Measurements from ENCODE around the gene RAB26. TPM values are rescaled to one million over a fixed set of nuclear protein-coding genes. Genes with fewer than 3 reads are reported as not detected.

Gene RAB26
- total RNA-seq, 1 donor from 2014 or later = 3.4 TPM

GRCh38 chr16:2178321-2179106 is 30.1 kb downstream of the RAB26 start:
- H3K4me1 Mint-ChIP-seq (ENCODE audit: unreplicated experiment) = no peaks in the 10 kb centered on the region
- no peak for DNase-seq (ENCODE audit: extremely low spot score, unreplicated experiment)
- TF ChIP-seq CTCF (IDR thresholded peaks at IDR 0.05) = no peak
- no peak overlapping the region for H3K27ac Mint-ChIP-seq (ENCODE audit: unreplicated experiment)
- H3K27me3 Mint-ChIP-seq (ENCODE audit: unreplicated experiment) = no peaks in the 10 kb centered on the region
- no peak overlapping the region for H3K4me3 Mint-ChIP-seq (ENCODE audit: unreplicated experiment)
- H3K36me3 Mint-ChIP-seq (ENCODE audit: unreplicated experiment) = peaks cover 17% of the 10 kb centered on the region
- no peaks in the 10 kb centered on the region for H3K9me3 Mint-ChIP-seq (ENCODE audit: unreplicated experiment)

- H3K36me3 Mint-ChIP-seq (ENCODE audit: unreplicated experiment) = peaks cover 13% of the 10 kb centered on the region
- H3K27me3 Mint-ChIP-seq (ENCODE audit: unreplicated experiment) = no peaks in the 10 kb centered on the region
- H3K9me3 Mint-ChIP-seq (ENCODE audit: unreplicated experiment) = no peaks in the 10 kb centered on the region
- no peak overlapping the region for H3K4me3 Mint-ChIP-seq (ENCODE audit: unreplicated experiment)
- no peaks in the 10 kb centered on the region for H3K4me1 Mint-ChIP-seq (ENCODE audit: unreplicated experiment)
- TF ChIP-seq CTCF (IDR thresholded peaks at IDR 0.05) = no peak
- no peak overlapping the region for H3K27ac Mint-ChIP-seq (ENCODE audit: unreplicated experiment)
- no peak for DNase-seq (ENCODE audit: extremely low spot score, unreplicated experiment)
Measured at GRCh38 chr16:2179107-2179501, 30.7 kb downstream of the RAB26 start.

- H3K27me3 Mint-ChIP-seq (ENCODE audit: unreplicated experiment) = no peaks in the 10 kb centered on the region
- TF ChIP-seq CTCF (IDR thresholded peaks at IDR 0.05) = no peak
- H3K9me3 Mint-ChIP-seq (ENCODE audit: unreplicated experiment) = no peaks in the 10 kb centered on the region
- no peaks in the 10 kb centered on the region for H3K4me1 Mint-ChIP-seq (ENCODE audit: unreplicated experiment)
- DNase-seq (ENCODE audit: extremely low spot score, unreplicated experiment) = no peak
- no peak overlapping the region for H3K27ac Mint-ChIP-seq (ENCODE audit: unreplicated experiment)
- peaks cover 9% of the 10 kb centered on the region for H3K36me3 Mint-ChIP-seq (ENCODE audit: unreplicated experiment)
- no peak overlapping the region for H3K4me3 Mint-ChIP-seq (ENCODE audit: unreplicated experiment)
Measured at GRCh38 chr16:2179576-2179975, 31.2 kb downstream of the RAB26 start.

GRCh38 chr16:2180461-2180860 is 32.0 kb downstream of the RAB26 start:
- Mint-ChIP-seq H3K27me3 (ENCODE audit: unreplicated experiment) (no peaks in the 10 kb centered on the region), H3K36me3 (ENCODE audit: unreplicated experiment) (peaks cover 8% of the 10 kb centered on the region), H3K4me3 (ENCODE audit: unreplicated experiment) (no peak overlapping the region), H3K9me3 (ENCODE audit: unreplicated experiment) (no peaks in the 10 kb centered on the region), H3K4me1 (ENCODE audit: unreplicated experiment) (no peaks in the 10 kb centered on the region), H3K27ac (ENCODE audit: unreplicated experiment) (no peak overlapping the region)
- no peak for TF ChIP-seq CTCF (IDR thresholded peaks at IDR 0.05)
- DNase-seq (ENCODE audit: extremely low spot score, unreplicated experiment) = no peak

- DNase-seq (ENCODE audit: extremely low spot score, unreplicated experiment) = no peak
- Mint-ChIP-seq H3K9me3 (ENCODE audit: unreplicated experiment) (no peaks in the 10 kb centered on the region), H3K27me3 (ENCODE audit: unreplicated experiment) (no peaks in the 10 kb centered on the region), H3K27ac (ENCODE audit: unreplicated experiment) (no peak overlapping the region), H3K36me3 (ENCODE audit: unreplicated experiment) (peaks cover 3% of the 10 kb centered on the region), H3K4me1 (ENCODE audit: unreplicated experiment) (no peaks in the 10 kb centered on the region), H3K4me3 (ENCODE audit: unreplicated experiment) (no peak overlapping the region)
- TF ChIP-seq CTCF (IDR thresholded peaks at IDR 0.05) = no peak
Measured at GRCh38 chr16:2180962-2181923, 32.8 kb downstream of the RAB26 start.

All from osteocyte (in vitro differentiated cells).